Large intestine (tissue), 12 donors: Measurements from ENCODE around the gene TMED7. TPM values are rescaled to one million over a fixed set of nuclear protein-coding genes. Genes with fewer than 3 reads are reported as not detected.
A peak's percentile ranks its signal among the peaks of the same experiment; 100 is the strongest.
"Not testable (repeated sequence)": the region's sequence is repeated elsewhere in the genome, so short reads cannot be mapped to it uniquely, and the experiment has no call there.

ENCODE experiments used
- DNase-seq, 2 donors: peaks; one replicate each; pipeline versions ENCODE4 v3.0.0 to v3.0.0-alpha.2; 2013
- H3K27ac ChIP-seq: one replicate; pipeline ENCODE4 v1.5.1; 2013; ENCODE audit warnings: low read length
- H3K27me3 ChIP-seq: 2 replicates; pipeline ENCODE4 v1.6.1; 2013; ENCODE audit warnings: low read length; ENCODE audit not compliant: control insufficient read depth, insufficient read depth
- H3K36me3 ChIP-seq: 2 replicates; pipeline ENCODE4 v1.6.1; 2013; ENCODE audit warnings: low read length; ENCODE audit not compliant: control insufficient read depth, insufficient read depth
- H3K4me1 ChIP-seq: one replicate; pipeline ENCODE4 v1.6.1; 2013; ENCODE audit warnings: low read length; ENCODE audit not compliant: control insufficient read depth, insufficient read depth
- H3K4me3 ChIP-seq: one replicate; pipeline ENCODE4 v1.5.1; 2013; ENCODE audit warnings: low read length
- H3K9me3 ChIP-seq: one replicate; pipeline ENCODE4 v1.6.1; 2013; ENCODE audit warnings: mild to moderate bottlenecking, low read depth, low read length, moderate library complexity; ENCODE audit not compliant: control insufficient read depth
- WGBS: methylation state at CpG from one replicate; pipeline ENCODE4 v1.1.5; 2013; ENCODE audit warnings: low lambda C conversion rate; ENCODE audit not compliant: insufficient coverage; 5-methylcytosine and 5-hydroxymethylcytosine counted together
- long read RNA-seq, 11 donors: transcript quantifications; one replicate each; lab custom pipeline, GENCODE V29; 2026
- polyA plus RNA-seq: library from polyadenylated mRNA; unstranded; fragments of 120-200 nt; gene quantifications from one replicate; pipeline ENCODE4 v1.2.1, GENCODE V29; 2013

TMED7 gene
- 107 TPM for polyA plus RNA-seq
- long read RNA-seq, donor 1, transcript TMED7-201 (3 exons, 3,757 nt) = major isoform, 25 of 25 reads
- long read RNA-seq, donor 1, partial matches to known transcripts = 0 of 25 reads
- long read RNA-seq, donor 1, other reads (novel, unspliced or antisense) = 0 of 25 reads
- long read RNA-seq, donor 2, transcript TMED7-201 (3 exons, 3,757 nt) = major isoform, 46 of 52 reads
- long read RNA-seq, donor 2, partial matches to known transcripts = 6 of 52 reads
- long read RNA-seq, donor 2, other reads (novel, unspliced or antisense) = 0 of 52 reads
- long read RNA-seq, donor 3, transcript TMED7-201 (3 exons, 3,757 nt) = major isoform, 53 of 73 reads
- long read RNA-seq, donor 3, partial matches to known transcripts = 20 of 73 reads
- long read RNA-seq, donor 3, other reads (novel, unspliced or antisense) = 0 of 73 reads
- long read RNA-seq, donor 4, transcript TMED7-201 (3 exons, 3,757 nt) = major isoform, 9 of 9 reads
- long read RNA-seq, donor 4, partial matches to known transcripts = 0 of 9 reads
- long read RNA-seq, donor 4, other reads (novel, unspliced or antisense) = 0 of 9 reads
- long read RNA-seq, donor 5, transcript TMED7-201 (3 exons, 3,757 nt) = major isoform, 26 of 26 reads
- long read RNA-seq, donor 5, partial matches to known transcripts = 0 of 26 reads
- long read RNA-seq, donor 5, other reads (novel, unspliced or antisense) = 0 of 26 reads
- long read RNA-seq, donor 6, transcript TMED7-201 (3 exons, 3,757 nt) = major isoform, 36 of 36 reads
- long read RNA-seq, donor 6, partial matches to known transcripts = 0 of 36 reads
- long read RNA-seq, donor 6, other reads (novel, unspliced or antisense) = 0 of 36 reads
- long read RNA-seq, donor 7, transcript TMED7-201 (3 exons, 3,757 nt) = major isoform, 11 of 11 reads
- long read RNA-seq, donor 7, partial matches to known transcripts = 0 of 11 reads
- long read RNA-seq, donor 7, other reads (novel, unspliced or antisense) = 0 of 11 reads
- long read RNA-seq, donor 8, transcript TMED7-201 (3 exons, 3,757 nt) = major isoform, 63 of 81 reads
- long read RNA-seq, donor 8, partial matches to known transcripts = 18 of 81 reads
- long read RNA-seq, donor 8, other reads (novel, unspliced or antisense) = 0 of 81 reads
- long read RNA-seq, donor 9, transcript TMED7-201 (3 exons, 3,757 nt) = major isoform, 48 of 48 reads
- long read RNA-seq, donor 9, partial matches to known transcripts = 0 of 48 reads
- long read RNA-seq, donor 9, other reads (novel, unspliced or antisense) = 0 of 48 reads
- long read RNA-seq, donor 10, transcript TMED7-201 (3 exons, 3,757 nt) = major isoform, 51 of 51 reads
- long read RNA-seq, donor 10, partial matches to known transcripts = 0 of 51 reads
- long read RNA-seq, donor 10, other reads (novel, unspliced or antisense) = 0 of 51 reads
- long read RNA-seq, donor 11, transcript TMED7-201 (3 exons, 3,757 nt) = major isoform, 32 of 32 reads
- long read RNA-seq, donor 11, partial matches to known transcripts = 0 of 32 reads
- long read RNA-seq, donor 11, other reads (novel, unspliced or antisense) = 0 of 32 reads

- Histone ChIP-seq H3K4me1 (peaks cover 13% of the 10 kb centered on the region), H3K4me3 (peak within 1 kb of the TSS; percentile 83), H3K9me3 (no peaks in the 10 kb centered on the region), H3K36me3 (peaks cover 3% of the 10 kb centered on the region), H3K27ac (peak within 1 kb of the TSS; percentile 98), H3K27me3 (no peaks in the 10 kb centered on the region)
- peak; percentile 99 for DNase-seq
- WGBS = no CpG with 5 or more reads among the region's 77 CpGs
These were observed at the start of gene TMED7 for GRCh38 chr5:115625579-115626444. TMED7 (minus strand) TSS chr5:115626036; CDS start chr5:115625792, 244 bp downstream.

- no CpG with 5 or more reads among the region's 11 CpGs for WGBS
These were observed 48.9 kb upstream of the TMED7 start for GRCh38 chr5:115674782-115675181.

GRCh38 chr5:115673596-115673995, 47.8 kb upstream of the TMED7 start:
- H3K4me1 ChIP-seq = no peaks in the 10 kb centered on the region
- no peak for DNase-seq
- no CpG with 5 or more reads among the region's 1 CpG for WGBS
- no peaks in the 10 kb centered on the region for H3K9me3 ChIP-seq
- no peaks in the 10 kb centered on the region for H3K36me3 ChIP-seq
- H3K27me3 ChIP-seq = no peaks in the 10 kb centered on the region
- H3K4me3 ChIP-seq = no peak overlapping the region
- H3K27ac ChIP-seq = no peak overlapping the region

More at GRCh38 chr5:115674782-115675181, 48.9 kb upstream of the TMED7 start:
- not testable (repeated sequence) for DNase-seq, H3K4me3 ChIP-seq, H3K27me3 ChIP-seq, H3K27ac ChIP-seq, H3K9me3 ChIP-seq, H3K36me3 ChIP-seq, H3K4me1 ChIP-seq

GRCh38 chr5:115671939-115672338, 46.1 kb upstream of the TMED7 start:
- DNase-seq = no peak
- WGBS = no CpG with 5 or more reads among the region's 1 CpG
- no peak overlapping the region for H3K27ac ChIP-seq
- peaks cover 6% of the 10 kb centered on the region for H3K9me3 ChIP-seq
- no peaks in the 10 kb centered on the region for H3K27me3 ChIP-seq
- no peak overlapping the region for H3K4me3 ChIP-seq
- no peaks in the 10 kb centered on the region for H3K36me3 ChIP-seq
- no peaks in the 10 kb centered on the region for H3K4me1 ChIP-seq

GRCh38 chr5:115666023-115666422, 40.2 kb upstream of the TMED7 start:
- DNase-seq = no peak
- H3K9me3 ChIP-seq = peaks cover 6% of the 10 kb centered on the region
- no peak overlapping the region for H3K4me3 ChIP-seq
- H3K4me1 ChIP-seq = no peaks in the 10 kb centered on the region
- H3K27ac ChIP-seq = no peak overlapping the region
- no CpG with 5 or more reads among the region's 2 CpGs for whole genome bisulfite sequencing
- H3K36me3 ChIP-seq = no peaks in the 10 kb centered on the region
- H3K27me3 ChIP-seq = no peaks in the 10 kb centered on the region

GRCh38 chr5:115661563-115661962, 35.7 kb upstream of the TMED7 start:
- H3K27ac ChIP-seq = no peak overlapping the region
- H3K4me3 ChIP-seq = no peak overlapping the region
- H3K4me1 ChIP-seq = no peaks in the 10 kb centered on the region
- no peaks in the 10 kb centered on the region for H3K9me3 ChIP-seq
- no peaks in the 10 kb centered on the region for H3K36me3 ChIP-seq
- H3K27me3 ChIP-seq = peaks cover 3% of the 10 kb centered on the region
- no CpG with 5 or more reads among the region's 2 CpGs for WGBS
- DNase-seq = no peak

GRCh38 chr5:115661101-115661500, 35.3 kb upstream of the TMED7 start:
- H3K4me1 ChIP-seq = no peaks in the 10 kb centered on the region
- no peak overlapping the region for H3K4me3 ChIP-seq
- H3K36me3 ChIP-seq = no peaks in the 10 kb centered on the region
- no CpG with 5 or more reads among the region's 4 CpGs for WGBS
- no peak overlapping the region for H3K27ac ChIP-seq
- no peaks in the 10 kb centered on the region for H3K9me3 ChIP-seq
- peaks cover 3% of the 10 kb centered on the region for H3K27me3 ChIP-seq
- DNase-seq = no peak

- no CpG with 5 or more reads among the region's 2 CpGs for WGBS
- no peak for DNase-seq
- H3K27ac ChIP-seq = no peak overlapping the region
- H3K9me3 ChIP-seq = no peaks in the 10 kb centered on the region
- H3K4me3 ChIP-seq = no peak overlapping the region
- no peaks in the 10 kb centered on the region for H3K4me1 ChIP-seq
- peaks cover 3% of the 10 kb centered on the region for H3K27me3 ChIP-seq
- H3K36me3 ChIP-seq = no peaks in the 10 kb centered on the region
These were observed 32.0 kb upstream of the TMED7 start for GRCh38 chr5:115657881-115658233.

GRCh38 chr5:115657125-115657880, 31.5 kb upstream of the TMED7 start:
- Histone ChIP-seq H3K27me3 (peaks cover 3% of the 10 kb centered on the region), H3K27ac (no peak overlapping the region), H3K36me3 (no peaks in the 10 kb centered on the region), H3K9me3 (no peaks in the 10 kb centered on the region), H3K4me3 (no peak overlapping the region), H3K4me1 (no peaks in the 10 kb centered on the region)
- DNase-seq = no peak
- no CpG with 5 or more reads among the region's 2 CpGs for WGBS
